HepG2 (cell line): Measurements from ENCODE around the gene TMEM53. TPM values are rescaled to one million over a fixed set of nuclear protein-coding genes. Genes with fewer than 3 reads are reported as not detected.
A peak's percentile ranks its signal among the peaks of the same experiment; 100 is the strongest.

Source experiments
- ARNT2 ChIP-seq: sonication (generic); formaldehyde crosslinking; IDR thresholded peaks from 2 replicates; pipeline ENCODE4 v1.8.0; 2022; ENCODE audit warnings: mild to moderate bottlenecking, low read depth, missing genetic modification reagents, moderate library complexity
- DPF2 ChIP-seq: sonication (generic); formaldehyde crosslinking; IDR thresholded peaks from 2 replicates; pipeline ENCODE4 v1.4.0; 2020; ENCODE audit warnings: mild to moderate bottlenecking, low read depth, missing genetic modification reagents, borderline replicate concordance
- HNF4G ChIP-seq, 2 experiments: sonication (generic) in 1 of 2; formaldehyde crosslinking in 1 of 2; IDR thresholded peaks; 2 replicates each; pipeline versions ENCODE4 v1.4.0 to v1.6.1; 2011 to 2020; ENCODE audit warnings: borderline replicate concordance in 2 of 2, low read depth in 2 of 2, mild to moderate bottlenecking in 2 of 2, low read length in 1 of 2, missing genetic modification reagents in 1 of 2, moderate library complexity in 1 of 2
- MTA1 ChIP-seq: sonication (generic); formaldehyde crosslinking; IDR thresholded peaks from 2 replicates; pipeline ENCODE4 v1.4.0; 2020; ENCODE audit warnings: missing genetic modification reagents, mild to moderate bottlenecking, borderline replicate concordance
- NCOA1 ChIP-seq: sonication (generic); formaldehyde crosslinking; IDR thresholded peaks from 2 replicates; pipeline ENCODE4 v1.9.0; 2021; ENCODE audit warnings: missing genetic modification reagents
- POGZ ChIP-seq: sonication (generic); formaldehyde crosslinking; IDR thresholded peaks from 2 replicates; pipeline ENCODE4 v1.4.0; 2020; ENCODE audit warnings: mild to moderate bottlenecking, missing genetic modification reagents
- SCMH1 ChIP-seq: sonication (generic); formaldehyde crosslinking; IDR thresholded peaks from 2 replicates; pipeline ENCODE4 v1.9.0; 2021; ENCODE audit warnings: missing genetic modification reagents, mild to moderate bottlenecking, borderline replicate concordance
- YEATS2 ChIP-seq: sonication (generic); formaldehyde crosslinking; IDR thresholded peaks from 2 replicates; pipeline ENCODE4 v1.4.0; 2020; ENCODE audit warnings: missing genetic modification reagents, borderline replicate concordance
- ZBTB20 ChIP-seq: sonication (generic); formaldehyde crosslinking; IDR thresholded peaks from 2 replicates; pipeline ENCODE4 v1.8.1; 2023; ENCODE audit warnings: missing genetic modification reagents, low read depth, mild to moderate bottlenecking, borderline replicate concordance
- ZBTB7A ChIP-seq: sonication (generic); formaldehyde crosslinking; IDR thresholded peaks from 2 replicates; pipeline ENCODE4 v1.8.0; 2022; ENCODE audit warnings: mild to moderate bottlenecking, missing genetic modification reagents
- ZNF224 ChIP-seq: sonication (generic); formaldehyde crosslinking; IDR thresholded peaks from 2 replicates; pipeline ENCODE4 v1.5.0; 2020; ENCODE audit warnings: mild to moderate bottlenecking, missing genetic modification reagents
- ZNF24 ChIP-seq: fragments of 450-650 bp; IDR thresholded peaks from 2 replicates; pipeline ENCODE4 v1.6.1; 2017; ENCODE audit warnings: antibody characterized with exemption, mild to moderate bottlenecking
- ZNF367 ChIP-seq: sonication (generic); formaldehyde crosslinking; IDR thresholded peaks from 2 replicates; pipeline ENCODE4 v1.4.0; 2020; ENCODE audit warnings: missing genetic modification reagents, borderline replicate concordance
- ZNF546 ChIP-seq: sonication (generic); formaldehyde crosslinking; conservative IDR thresholded peaks from 2 replicates; pipeline ENCODE4 v1.8.1; 2023; ENCODE audit warnings: mild to moderate bottlenecking, missing genetic modification reagents
- ZNF556 ChIP-seq: sonication (generic); formaldehyde crosslinking; IDR thresholded peaks from 2 replicates; pipeline ENCODE4 v1.4.0; 2020; ENCODE audit warnings: mild to moderate bottlenecking, missing genetic modification reagents, borderline replicate concordance
- ZNF574 ChIP-seq: sonication (generic); formaldehyde crosslinking; IDR thresholded peaks from 2 replicates; pipeline ENCODE4 v1.4.0; 2020; ENCODE audit warnings: missing genetic modification reagents
- ZNF850 ChIP-seq: sonication (generic); formaldehyde crosslinking; conservative IDR thresholded peaks from 2 replicates; pipeline ENCODE4 v1.9.0; 2021; ENCODE audit warnings: mild to moderate bottlenecking, missing genetic modification reagents
- ZSCAN21 ChIP-seq: sonication (generic); formaldehyde crosslinking; IDR thresholded peaks from 2 replicates; pipeline ENCODE4 v1.8.0; 2022; ENCODE audit warnings: mild to moderate bottlenecking, missing genetic modification reagents, moderate library complexity, borderline replicate concordance
- ZSCAN31 ChIP-seq: sonication (generic); formaldehyde crosslinking; IDR thresholded peaks from 2 replicates; pipeline ENCODE4 v1.5.0; 2020; ENCODE audit warnings: low read depth, mild to moderate bottlenecking, missing genetic modification reagents
- polyA plus RNA-seq, 8 experiments: library from polyadenylated mRNA; depleted of rRNA in 3 of 8; stranded (reverse) in 7 of 8; unstranded in 1 of 8; fragments of >200 nt; fragmentation: Illumina TruSeq in 4 of 8; extraction: Trizol in 4 of 8; gene quantifications; 2 replicates each; pipeline versions ENCODE4 v1.2.1 to v1.2.3, GENCODE V29; 2011 to 2016; ENCODE audit warnings: low read depth in 4 of 8, missing spikeins in 1 of 8, mixed read lengths in 1 of 8; ENCODE audit not compliant: insufficient read depth in 1 of 8
- total RNA-seq, 5 experiments: library from RNA; depleted of rRNA; stranded (reverse); fragments of >200 nt; fragmentation: Illumina TruSeq; extraction: Trizol; gene quantifications; 2 replicates each; pipeline ENCODE4 v1.2.3, GENCODE V29; 2016; ENCODE audit warnings: low read depth in 1 of 5
- TF ChIP-seq, protein P1 (sequence below): sonication (generic); formaldehyde crosslinking; IDR thresholded peaks from 2 replicates; pipeline ENCODE4 v1.5.1; 2020; ENCODE audit warnings: missing genetic modification reagents, mild to moderate bottlenecking, borderline replicate concordance
- TF ChIP-seq, protein P2 (sequence below): sonication (generic); formaldehyde crosslinking; IDR thresholded peaks from 2 replicates; pipeline ENCODE4 v1.5.0; 2020; ENCODE audit warnings: missing genetic modification reagents

TMEM53 gene
- total and polyA plus RNA-seq, 2 of the 13 experiments (the other 11 are each of a cell fraction or from before 2014, with no cell fraction given) = 12.6 to 20.2 TPM

DNA sequence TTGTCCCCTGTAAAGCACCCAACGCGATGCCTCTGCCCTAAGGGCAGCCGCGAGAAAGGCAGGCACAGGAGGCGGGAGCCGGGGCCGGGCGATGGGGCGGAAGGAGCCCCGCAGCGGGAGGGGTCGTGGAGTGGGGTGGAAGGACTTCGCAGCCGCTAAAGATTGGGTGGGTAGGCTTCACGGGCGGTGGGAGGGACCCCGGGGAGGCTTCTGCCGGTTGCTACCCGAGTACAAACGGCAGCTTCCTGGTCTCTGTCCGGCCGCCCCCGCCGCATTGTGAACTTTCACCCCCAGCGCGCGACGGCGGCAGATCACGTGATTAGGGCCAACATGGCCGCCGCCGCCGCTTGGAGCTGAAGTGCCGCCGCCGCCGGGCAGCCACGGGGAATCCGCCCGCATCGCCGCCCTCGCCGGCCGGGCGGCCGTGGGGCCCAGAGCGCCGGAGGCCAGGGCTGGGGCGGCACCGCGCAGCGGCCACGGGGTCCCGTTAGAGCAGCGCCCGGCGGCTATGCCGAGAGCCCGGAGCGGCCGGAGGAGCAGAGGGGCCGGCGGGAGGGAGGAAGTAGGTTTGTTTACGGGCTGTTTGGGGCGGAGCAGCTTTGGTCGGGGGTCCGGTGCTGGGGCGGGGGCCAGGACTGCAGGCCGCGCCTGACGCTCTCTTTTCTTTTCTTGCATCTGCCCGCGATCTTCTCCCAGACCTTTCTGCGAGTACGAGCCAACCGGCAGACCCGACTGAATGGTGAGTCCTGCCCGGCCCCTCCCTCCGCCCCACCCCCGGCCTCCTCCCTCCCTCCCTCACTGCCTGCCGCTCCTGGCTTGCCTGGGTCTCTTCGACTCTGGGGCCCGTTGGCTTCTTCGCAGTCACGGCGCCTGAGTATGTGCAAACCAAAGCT, 42.4 kb downstream of the TMEM53 start (continued):
- TF ChIP-seq ZNF574 (CRISPR knock-in tag) = peak; percentile 83
- peak; percentile 94 for TF ChIP-seq YEATS2 (CRISPR knock-in tag)
- peak; percentile 46; the same call in 1 of the 2 replicates for TF ChIP-seq ZNF224 (CRISPR knock-in tag)
- peak; percentile 65; the same call in 1 of the 2 replicates for TF ChIP-seq POGZ (CRISPR knock-in tag)
- TF ChIP-seq, protein P1, sequence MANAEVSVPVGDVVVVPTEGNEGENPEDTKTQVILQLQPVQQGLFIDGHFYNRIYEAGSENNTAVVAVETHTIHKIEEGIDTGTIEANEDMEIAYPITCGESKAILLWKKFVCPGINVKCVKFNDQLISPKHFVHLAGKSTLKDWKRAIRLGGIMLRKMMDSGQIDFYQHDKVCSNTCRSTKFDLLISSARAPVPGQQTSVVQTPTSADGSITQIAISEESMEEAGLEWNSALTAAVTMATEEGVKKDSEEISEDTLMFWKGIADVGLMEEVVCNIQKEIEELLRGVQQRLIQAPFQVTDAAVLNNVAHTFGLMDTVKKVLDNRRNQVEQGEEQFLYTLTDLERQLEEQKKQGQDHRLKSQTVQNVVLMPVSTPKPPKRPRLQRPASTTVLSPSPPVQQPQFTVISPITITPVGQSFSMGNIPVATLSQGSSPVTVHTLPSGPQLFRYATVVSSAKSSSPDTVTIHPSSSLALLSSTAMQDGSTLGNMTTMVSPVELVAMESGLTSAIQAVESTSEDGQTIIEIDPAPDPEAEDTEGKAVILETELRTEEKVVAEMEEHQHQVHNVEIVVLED = peak; percentile 90
- no peak; the same call in 1 of the 2 replicates for TF ChIP-seq ZSCAN21 (CRISPR knock-in tag)
- no peak for TF ChIP-seq SCMH1 (CRISPR knock-in tag)
- TF ChIP-seq ZBTB20 = peak; percentile 57; the same call in 1 of the 2 replicates
- peak; percentile 61; the same call in 1 of the 2 replicates for TF ChIP-seq HNF4G (IDR thresholded peaks at IDR 0.05; ENCODE audit: borderline replicate concordance, low read depth, low read length)
- no peak; the same call in 1 of the 2 replicates for TF ChIP-seq HNF4G (CRISPR knock-in tag; IDR thresholded peaks at IDR 0.05; ENCODE audit: borderline replicate concordance, low read depth)
- TF ChIP-seq, protein P2, sequence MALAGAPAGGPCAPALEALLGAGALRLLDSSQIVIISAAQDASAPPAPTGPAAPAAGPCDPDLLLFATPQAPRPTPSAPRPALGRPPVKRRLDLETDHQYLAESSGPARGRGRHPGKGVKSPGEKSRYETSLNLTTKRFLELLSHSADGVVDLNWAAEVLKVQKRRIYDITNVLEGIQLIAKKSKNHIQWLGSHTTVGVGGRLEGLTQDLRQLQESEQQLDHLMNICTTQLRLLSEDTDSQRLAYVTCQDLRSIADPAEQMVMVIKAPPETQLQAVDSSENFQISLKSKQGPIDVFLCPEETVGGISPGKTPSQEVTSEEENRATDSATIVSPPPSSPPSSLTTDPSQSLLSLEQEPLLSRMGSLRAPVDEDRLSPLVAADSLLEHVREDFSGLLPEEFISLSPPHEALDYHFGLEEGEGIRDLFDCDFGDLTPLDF (CRISPR knock-in tag) = no peak
- TF ChIP-seq ARNT2 (CRISPR knock-in tag) = peak; percentile 76
- 0 out of 2 replicates have a peak, but pooled peaks have one; percentile 22 for TF ChIP-seq ZNF546
- TF ChIP-seq ZSCAN31 (CRISPR knock-in tag) = peak; percentile 86
- peak; percentile 64; the same call in 1 of the 2 replicates for TF ChIP-seq ZBTB7A
- TF ChIP-seq ZNF24 = no peak
- TF ChIP-seq ZNF850 (CRISPR knock-in tag) = no peak
- TF ChIP-seq ZNF556 = peak; percentile 68; the same call in 1 of the 2 replicates
- peak; percentile 74; the same call in 1 of the 2 replicates for TF ChIP-seq MTA1
- TF ChIP-seq DPF2 (CRISPR knock-in tag) = no peak
- TF ChIP-seq NCOA1 (CRISPR knock-in tag) = peak; percentile 32; the same call in 1 of the 2 replicates
- TF ChIP-seq ZNF367 = no peak; the same call in 1 of the 2 replicates
